NCI-H510A (cell line): ENCODE results near the gene RNF41.

ENCODE experiments used
- DNase-seq: peaks from one replicate; lab custom pipeline; 2025; lab: John Stamatoyannopoulos, UW

Gene RNF41

GRCh38 chr12:56152756-56153677 lies 68.7 kb downstream of the RNF41 start:
- no peak for DNase-seq
